Measurements from ENCODE around the gene CTAGE6. TPM values are rescaled to one million over a fixed set of nuclear protein-coding genes. Genes with fewer than 3 reads are reported as not detected.
"Not testable (repeated sequence)": the region's sequence is repeated elsewhere in the genome, so short reads cannot be mapped to it uniquely, and the experiment has no call there.

The CTAGE6 gene
- total RNA-seq, 1 donor: 0.43 TPM

- H3K4me3 ChIP-seq (ENCODE audit: low read depth, low read length): not testable (repeated sequence)
- TF ChIP-seq CTCF (IDR thresholded peaks at IDR 0.05; ENCODE audit: insufficient read depth, low read depth, low read length): peak; percentile 67
- DNase-seq (ENCODE audit: low read depth): peak; percentile 60
Measured at GRCh38 chr7:143737037-143737819, 20.3 kb downstream of the CTAGE6 start.

- no peak for DNase-seq (ENCODE audit: low read depth)
- no peak for TF ChIP-seq CTCF (IDR thresholded peaks at IDR 0.05; ENCODE audit: insufficient read depth, low read depth, low read length)
- H3K4me3 ChIP-seq (ENCODE audit: low read depth, low read length): no peak overlapping the region
Measured at GRCh38 chr7:143735962-143736361, 21.5 kb downstream of the CTAGE6 start.

- H3K4me3 ChIP-seq (ENCODE audit: low read depth, low read length): no peak overlapping the region
- TF ChIP-seq CTCF (IDR thresholded peaks at IDR 0.05; ENCODE audit: insufficient read depth, low read depth, low read length): no peak
- DNase-seq (ENCODE audit: low read depth): no peak
Measured at GRCh38 chr7:143733876-143734275, 23.6 kb downstream of the CTAGE6 start.

- no peak for DNase-seq (ENCODE audit: low read depth)
Measured at GRCh38 chr7:143728333-143728862, 29.1 kb downstream of the CTAGE6 start.

GRCh38 chr7:143727561-143727960 lies 29.9 kb downstream of the CTAGE6 start:
- not testable (repeated sequence) for H3K4me3 ChIP-seq (ENCODE audit: low read depth, low read length)

More at GRCh38 chr7:143728333-143728862, 29.1 kb downstream of the CTAGE6 start:
- TF ChIP-seq CTCF (IDR thresholded peaks at IDR 0.05; ENCODE audit: insufficient read depth, low read depth, low read length): no peak
- no peak overlapping the region for H3K4me3 ChIP-seq (ENCODE audit: low read depth, low read length)

GRCh38 chr7:143726143-143726542 lies 31.4 kb downstream of the CTAGE6 start:
- not testable (repeated sequence) for H3K4me3 ChIP-seq (ENCODE audit: low read depth, low read length); DNase-seq (ENCODE audit: low read depth)

More at GRCh38 chr7:143727561-143727960, 29.9 kb downstream of the CTAGE6 start:
- DNase-seq (ENCODE audit: low read depth): not testable (repeated sequence)

- H3K4me3 ChIP-seq (ENCODE audit: low read depth, low read length); DNase-seq (ENCODE audit: low read depth): not testable (repeated sequence)
Measured at GRCh38 chr7:143720335-143720734, 37.2 kb downstream of the CTAGE6 start.

- H3K4me3 ChIP-seq (ENCODE audit: low read depth, low read length); DNase-seq (ENCODE audit: low read depth): not testable (repeated sequence)
Measured at GRCh38 chr7:143715543-143716193, 41.8 kb downstream of the CTAGE6 start.

- H3K4me3 ChIP-seq (ENCODE audit: low read depth, low read length); DNase-seq (ENCODE audit: low read depth): not testable (repeated sequence)
Measured at GRCh38 chr7:143714581-143715454, 42.7 kb downstream of the CTAGE6 start.

GRCh38 chr7:143712381-143712780 lies 45.1 kb downstream of the CTAGE6 start:
- H3K4me3 ChIP-seq (ENCODE audit: low read depth, low read length); DNase-seq (ENCODE audit: low read depth): not testable (repeated sequence)

GRCh38 chr7:143711727-143712324 lies 45.7 kb downstream of the CTAGE6 start:
- not testable (repeated sequence) for DNase-seq (ENCODE audit: low read depth); H3K4me3 ChIP-seq (ENCODE audit: low read depth, low read length)

- not testable (repeated sequence) for H3K4me3 ChIP-seq (ENCODE audit: low read depth, low read length); DNase-seq (ENCODE audit: low read depth)
Measured at GRCh38 chr7:143709895-143710294, 47.6 kb downstream of the CTAGE6 start.
